Astrocyte of the hippocampus (primary cell): Measurements from ENCODE around the gene TFF3.

Experiments used
- DNase-seq: peaks from one replicate; pipeline ENCODE4 v3.0.0; 2011; ENCODE audit warnings: low read depth, low spot score

Gene TFF3

DNA sequence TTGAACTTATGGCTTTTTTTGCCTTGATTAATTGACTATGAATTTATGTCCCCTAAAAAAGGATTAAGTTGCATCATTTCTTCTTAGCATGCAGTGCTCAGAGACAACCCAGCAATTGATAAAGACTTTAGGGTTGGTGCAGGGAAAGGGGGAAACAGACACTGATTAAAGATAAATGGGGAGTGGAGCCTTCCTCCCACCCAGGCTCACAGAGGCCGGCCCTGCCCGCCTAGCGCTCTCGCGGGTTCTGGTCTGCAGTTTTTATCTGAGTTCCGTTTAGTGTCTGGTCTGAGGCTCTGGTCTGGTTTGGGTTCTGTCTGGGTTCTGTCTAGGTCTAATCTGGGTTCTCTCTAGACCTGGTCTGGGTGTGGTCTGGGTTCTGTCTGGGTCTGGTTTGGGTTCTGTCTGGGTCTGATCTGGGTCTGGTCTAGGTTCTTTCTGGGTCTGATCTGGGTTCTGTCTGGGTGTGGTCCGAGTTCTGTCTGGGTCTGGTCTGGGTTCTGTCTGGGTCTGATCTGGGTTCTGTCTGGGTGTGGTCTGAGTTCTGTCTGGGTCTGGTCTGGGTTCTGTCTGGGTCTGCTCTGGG, 48.1 kb downstream of the TFF3 start:
- DNase-seq, result no peak

DNA sequence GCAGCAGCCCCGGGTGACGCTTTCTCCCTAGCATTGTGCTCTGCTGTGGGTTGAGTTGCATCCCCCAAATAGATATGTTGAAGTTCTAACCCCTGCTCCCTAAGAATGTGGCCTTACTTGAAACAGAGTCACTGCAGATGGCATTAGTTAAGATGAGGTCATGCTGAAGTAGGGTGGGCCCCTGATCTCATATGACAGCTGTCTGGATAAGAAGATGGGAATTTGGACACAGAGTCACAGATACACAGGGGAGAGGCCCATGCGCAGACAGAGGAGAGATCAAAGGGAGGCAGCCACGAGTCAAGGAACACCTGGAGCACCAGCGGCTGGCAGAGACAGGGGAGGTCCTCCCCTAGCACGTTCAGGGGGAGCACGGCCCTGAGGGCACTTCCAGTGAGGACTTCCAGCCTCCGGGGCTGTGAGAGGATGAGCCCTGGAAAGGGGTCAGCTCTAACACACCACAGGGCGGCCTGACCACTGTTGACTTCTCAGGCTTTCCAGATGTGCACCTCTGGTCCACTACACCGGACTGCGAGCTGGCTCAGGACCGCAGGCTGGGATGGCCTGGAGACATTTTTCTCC, 49.9 kb downstream of the TFF3 start:
- DNase-seq, result no peak

GRCh38 chr21:42264245-42265195, 50.7 kb downstream of the TFF3 start:
- no peak for DNase-seq

DNA sequence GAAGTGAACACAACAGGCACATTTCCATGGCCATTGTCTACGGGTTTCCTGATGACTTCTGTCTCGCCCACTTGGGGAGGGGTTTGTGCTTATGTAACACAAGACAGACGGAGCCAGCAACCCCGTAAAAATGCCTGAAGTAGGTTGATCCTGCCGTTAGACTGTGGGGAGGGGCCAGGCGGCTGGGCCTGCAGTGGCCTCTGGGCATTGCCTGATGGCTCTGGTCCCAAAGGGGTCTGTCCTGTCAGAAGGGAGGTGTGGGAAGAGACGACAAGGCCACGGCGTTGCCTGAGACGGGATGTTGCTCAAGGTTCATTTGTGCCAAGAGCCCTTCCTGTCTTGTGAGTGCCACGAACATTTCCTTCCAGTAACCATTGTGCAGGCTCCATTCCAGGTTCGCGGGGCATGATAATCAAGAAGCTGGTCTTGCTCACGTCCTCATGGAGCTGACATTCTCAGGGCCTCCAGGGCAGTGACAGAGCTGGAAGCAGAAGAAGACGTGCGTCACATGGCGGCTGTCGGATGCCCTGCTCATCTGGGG, 51.5 kb downstream of the TFF3 start:
- no peak for DNase-seq

DNA sequence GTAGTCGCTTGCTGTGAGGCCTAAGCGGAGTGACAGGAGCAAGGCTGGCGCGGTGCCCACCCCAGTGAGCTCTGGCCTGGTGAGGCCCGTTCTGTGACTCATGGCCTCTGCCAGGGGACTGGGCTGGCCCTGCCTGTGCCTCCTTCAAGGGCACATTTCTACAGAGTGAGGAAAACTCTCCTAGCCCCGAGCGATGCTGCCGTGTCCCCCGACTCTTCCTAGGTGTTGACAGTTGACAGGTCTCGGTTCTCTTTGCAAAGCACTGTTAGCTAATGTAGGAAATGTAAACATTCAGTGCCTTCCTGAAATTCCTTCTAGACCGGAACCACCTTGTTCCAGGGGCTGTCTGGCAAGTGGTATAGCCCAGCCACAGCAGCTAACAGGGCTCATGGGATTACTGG, 52.4 kb downstream of the TFF3 start:
- DNase-seq, result peak; percentile 51

DNA sequence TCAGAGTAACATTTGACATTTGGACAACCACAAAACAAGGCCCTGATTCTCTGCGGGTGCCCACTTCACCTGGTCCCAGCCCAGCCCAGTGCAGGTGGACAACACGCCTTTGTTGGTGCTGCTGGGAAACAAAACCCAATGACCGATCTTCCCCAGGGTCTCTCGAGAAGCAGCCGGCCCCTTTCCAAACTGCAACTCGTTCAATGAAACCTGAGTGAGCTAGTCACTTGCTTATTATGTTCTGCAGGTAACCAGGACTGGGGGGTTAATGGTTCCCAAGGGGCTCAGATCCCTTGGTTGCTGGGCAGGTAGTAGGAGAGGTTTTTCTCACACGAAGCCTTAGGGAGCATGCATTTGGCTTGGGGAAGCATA, 53.4 kb downstream of the TFF3 start:
- no peak for DNase-seq
